Spleen (tissue), 7 donors: ENCODE data around the gene WDR3.

Experiments
- CTCF ChIP-seq, 11 experiments: fragments of 200-600 bp in 7 of 11; fragments of 450-650 bp in 4 of 11; sonication (generic) in 4 of 11; IDR thresholded peaks in 8 of 11; conservative IDR thresholded peaks in 3 of 11; 1 replicate in 7 of 11; 2 replicates in 4 of 11; pipeline versions ENCODE4 v1.4.0 to v1.8.0; 2016 to 2021; ENCODE audit warnings: antibody characterized with exemption in 11 of 11, inconsistent platforms in 4 of 11, mild to moderate bottlenecking in 1 of 11
- POLR2A ChIP-seq, 3 donors: fragments of 450-650 bp; IDR thresholded peaks; one replicate each; pipeline ENCODE4 v1.5.1; 2017; ENCODE audit warnings: antibody characterized with exemption in 3 of 3, mild to moderate bottlenecking in 1 of 3
- POLR2AphosphoS5 ChIP-seq, 3 donors: sonication (generic); formaldehyde crosslinking; IDR thresholded peaks; one replicate each; pipeline ENCODE4 v1.5.1; 2017; ENCODE audit warnings: antibody characterized with exemption in 3 of 3
- donor health status: DM: no; HTN: no; CAD: no; lungs with moderate emphysema.
- donor health status: DM: no; HTN: no; CAD: no.
- donor health status: DM: no; HTN: no; CAD: no.

DNA sequence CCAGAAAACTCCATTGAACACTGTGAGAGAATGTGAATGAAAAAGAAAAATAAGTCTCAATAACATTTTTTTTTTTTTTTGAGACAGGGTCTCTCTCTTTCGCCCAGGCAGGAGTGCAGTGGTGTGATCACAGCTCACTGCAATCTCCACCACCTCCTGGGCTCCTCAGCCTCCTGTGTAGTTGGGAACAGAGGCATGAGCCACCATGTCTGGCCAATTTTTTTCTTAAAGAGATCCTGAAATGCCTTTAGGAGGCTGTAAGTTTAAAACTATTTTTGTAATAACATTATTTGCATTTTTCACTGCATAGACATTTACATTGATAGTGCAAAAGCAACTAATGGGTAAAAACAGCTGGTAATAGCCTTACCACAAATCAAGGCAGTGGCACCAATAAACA, 35.5 kb upstream of the WDR3 start:
- TF ChIP-seq CTCF (IDR thresholded peaks at IDR 0.05 in 8 of 11, conservative IDR thresholded peaks at IDR 0.05 in 3 of 11) = no peak
- no peak for TF ChIP-seq POLR2AphosphoS5 (IDR thresholded peaks at IDR 0.05)
- no peak for TF ChIP-seq POLR2A (IDR thresholded peaks at IDR 0.05)
